ENCODE measurements around the gene NFRKB.
A peak's percentile ranks its signal among the peaks of the same experiment; 100 is the strongest.
"Not testable (repeated sequence)": the region's sequence is repeated elsewhere in the genome, so short reads cannot be mapped to it uniquely, and the experiment has no call there.

Gene NFRKB

GRCh38 chr11:129894278-129895125, 876 bp downstream of the NFRKB start:
- no peak for DNase-seq (ENCODE audit: low read depth in 2 of 3, low spot score in 1 of 3)

- DNase-seq (ENCODE audit: low read depth in 2 of 3, low spot score in 1 of 3), result no peak
These were observed 6.9 kb downstream of the NFRKB start for GRCh38 chr11:129888451-129888850.

- no peak for DNase-seq (ENCODE audit: low read depth in 2 of 3, low spot score in 1 of 3)
These were observed 10.0 kb downstream of the NFRKB start for GRCh38 chr11:129885381-129885780.

DNA sequence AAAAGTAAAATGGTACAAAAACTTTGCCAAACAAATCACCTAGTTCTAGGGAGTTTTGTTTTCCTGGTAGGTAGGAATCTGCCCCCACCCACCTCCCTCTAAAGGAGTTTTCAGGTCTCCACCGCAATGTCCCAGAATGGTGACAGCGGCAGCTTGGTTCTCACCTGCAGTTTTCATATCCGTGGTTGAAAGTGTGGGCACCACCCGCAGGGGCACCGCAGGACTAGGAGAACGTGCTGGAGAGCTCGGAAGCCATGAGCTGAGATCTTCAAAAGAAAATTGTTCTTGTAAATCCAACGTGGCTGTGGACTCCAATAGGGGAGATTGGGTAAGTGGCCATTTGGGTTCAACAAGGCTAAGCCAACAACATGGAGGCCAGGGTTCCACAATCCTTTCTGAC, 10.8 kb downstream of the NFRKB start:
- no peak for DNase-seq (ENCODE audit: low read depth in 2 of 3, low spot score in 1 of 3)

DNA sequence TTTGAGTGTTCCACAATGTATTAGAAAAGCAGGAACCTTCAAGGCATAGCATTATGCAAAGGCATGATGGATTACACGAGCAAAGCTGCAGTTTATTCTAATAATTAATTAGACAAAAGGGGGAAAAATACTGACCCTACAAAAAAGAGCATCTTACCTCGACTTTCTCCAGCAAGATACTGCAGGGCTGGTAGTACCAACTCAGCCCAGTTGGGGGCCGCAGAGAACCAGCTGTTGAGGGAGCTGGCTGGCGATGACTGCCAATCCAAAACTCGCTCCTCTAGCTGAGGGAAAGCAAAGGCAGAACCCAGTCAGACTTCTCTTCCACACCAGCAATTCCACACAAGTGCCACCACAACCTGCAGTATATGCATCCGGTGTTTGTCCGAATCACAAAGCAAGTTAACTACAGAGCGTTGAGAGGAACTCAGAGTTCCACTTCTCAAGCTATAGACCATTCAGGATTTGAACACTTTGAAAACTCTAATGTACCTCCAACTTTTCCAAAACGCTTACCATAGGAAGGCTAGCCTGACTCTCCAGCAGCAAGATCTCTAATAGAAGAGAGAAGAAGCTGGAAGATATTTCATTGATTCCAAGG, 13.7 kb downstream of the NFRKB start:
- DNase-seq (ENCODE audit: low read depth in 2 of 3, low spot score in 1 of 3), result peak in 2 of 3 donors; percentile 16 to 27

DNA sequence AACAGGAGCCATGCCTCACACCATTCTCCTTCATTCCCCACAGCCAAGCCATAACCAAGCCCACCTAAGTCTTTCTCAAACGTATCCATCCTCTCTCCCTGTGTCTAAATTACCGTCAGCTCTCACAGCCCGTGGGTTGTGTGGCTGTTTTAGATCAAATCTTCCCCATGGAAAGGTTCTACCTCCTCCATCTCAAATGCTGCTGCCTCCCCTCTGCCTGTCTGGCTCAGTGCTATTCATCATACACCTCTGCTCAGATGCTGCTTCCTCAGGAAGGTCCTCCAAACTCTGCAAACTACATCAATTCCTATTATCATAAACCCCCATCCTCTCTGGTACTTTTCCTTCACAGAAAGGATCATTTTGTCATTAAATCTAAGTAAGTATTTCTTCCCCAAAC, 15.1 kb downstream of the NFRKB start:
- no peak for DNase-seq (ENCODE audit: low read depth in 2 of 3, low spot score in 1 of 3)

GRCh38 chr11:129871914-129872313, 23.5 kb downstream of the NFRKB start:
- DNase-seq (ENCODE audit: low read depth in 2 of 3, low spot score in 1 of 3), result no peak

DNA sequence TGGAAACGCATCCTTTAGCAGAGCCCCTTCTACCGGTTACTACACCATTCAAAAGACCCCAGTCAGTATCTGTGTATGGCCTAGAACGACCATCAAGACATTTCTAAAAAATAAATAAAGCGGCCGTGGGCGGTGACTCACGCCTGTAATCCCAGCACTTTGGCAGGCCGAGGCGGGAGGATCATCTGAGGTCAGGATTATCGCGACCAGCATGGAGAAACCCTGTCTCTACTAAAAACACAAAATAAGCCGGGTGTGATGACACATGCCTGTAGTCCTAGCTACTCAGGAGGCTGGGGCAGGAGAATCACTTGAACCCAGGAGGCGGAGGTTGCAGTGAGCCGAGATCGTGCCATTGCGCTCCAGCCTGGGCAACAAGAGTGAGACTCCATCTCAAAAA, 26.8 kb downstream of the NFRKB start:
- DNase-seq (ENCODE audit: low read depth in 2 of 3, low spot score in 1 of 3), result not testable (repeated sequence)

DNA sequence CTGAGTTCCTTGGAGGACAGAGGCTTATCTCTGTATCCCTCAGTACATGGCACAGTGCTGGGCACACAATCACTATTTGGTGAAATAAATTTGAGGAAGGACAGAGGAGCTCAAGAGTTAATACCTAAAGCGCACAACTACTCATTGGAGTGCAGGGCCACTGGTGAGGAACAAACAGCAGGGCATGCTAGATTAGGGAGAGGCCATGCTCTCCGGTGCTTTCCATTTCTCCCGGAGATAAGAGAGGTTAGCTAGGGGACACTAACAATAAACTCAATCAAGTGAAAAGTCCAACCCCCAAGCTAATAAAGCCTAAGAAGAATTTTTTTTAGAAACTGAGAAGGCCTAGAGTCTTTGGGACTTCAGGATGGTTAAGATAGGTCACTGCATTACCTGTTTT, 29.1 kb downstream of the NFRKB start:
- no peak for DNase-seq (ENCODE audit: low read depth in 2 of 3, low spot score in 1 of 3)

- DNase-seq (ENCODE audit: low read depth in 2 of 3, low spot score in 1 of 3), result no peak
These were observed 29.7 kb downstream of the NFRKB start for GRCh38 chr11:129865701-129866100.

- DNase-seq (ENCODE audit: low read depth in 2 of 3, low spot score in 1 of 3), result no peak
These were observed 30.6 kb downstream of the NFRKB start for GRCh38 chr11:129864811-129865210.

GRCh38 chr11:129861702-129862522, 33.5 kb downstream of the NFRKB start:
- DNase-seq (ENCODE audit: low read depth in 2 of 3, low spot score in 1 of 3), result no peak

- no peak for DNase-seq (ENCODE audit: low read depth in 2 of 3, low spot score in 1 of 3)
These were observed 39.3 kb downstream of the NFRKB start for GRCh38 chr11:129856036-129856435.

- no peak for DNase-seq (ENCODE audit: low read depth in 2 of 3, low spot score in 1 of 3)
These were observed 40.3 kb downstream of the NFRKB start for GRCh38 chr11:129855086-129855485.

GRCh38 chr11:129854232-129854805, 41.1 kb downstream of the NFRKB start:
- DNase-seq (ENCODE audit: low read depth in 2 of 3, low spot score in 1 of 3), result no peak

- peak in 2 of 3 donors; percentile 7 to 18 for DNase-seq (ENCODE audit: low read depth in 2 of 3, low spot score in 1 of 3)
These were observed 41.7 kb downstream of the NFRKB start for GRCh38 chr11:129853518-129854231.

- no peak for DNase-seq (ENCODE audit: low read depth in 2 of 3, low spot score in 1 of 3)
These were observed 43.1 kb downstream of the NFRKB start for GRCh38 chr11:129852125-129852740.

DNA sequence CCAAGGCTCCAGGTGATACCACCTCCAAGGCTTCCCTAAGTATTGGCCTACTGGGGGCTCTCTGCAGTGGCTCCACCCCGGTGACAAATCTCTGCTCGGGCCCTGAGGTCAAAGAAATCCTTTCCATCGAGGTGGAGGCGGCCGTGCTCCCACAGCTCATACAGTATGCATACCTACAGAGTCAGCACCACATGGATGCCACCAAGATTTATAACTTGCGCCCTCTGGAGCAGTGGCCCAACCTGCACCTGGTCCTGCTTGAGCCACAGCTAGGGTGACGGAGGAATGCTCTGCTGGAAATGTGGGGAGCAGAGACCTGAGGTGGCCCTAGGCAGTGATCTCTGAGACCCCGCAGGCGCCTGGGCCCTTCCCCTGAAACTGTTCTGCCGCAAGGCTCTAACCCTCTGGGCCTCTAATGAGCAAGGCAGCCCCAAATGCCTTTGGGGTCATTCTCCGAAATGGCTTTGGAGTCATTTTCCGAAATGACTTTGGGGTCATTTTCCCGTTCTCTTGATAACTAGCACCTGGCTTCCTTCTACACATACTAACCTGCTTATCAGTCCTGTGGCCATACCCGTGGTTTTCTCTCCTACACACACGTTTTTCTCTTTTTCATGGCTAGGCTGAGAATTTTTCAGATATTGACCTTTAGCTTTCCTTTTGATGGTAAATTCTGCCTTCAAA, 45.8 kb downstream of the NFRKB start:
- no peak for DNase-seq (ENCODE audit: low read depth in 2 of 3, low spot score in 1 of 3)

- DNase-seq (ENCODE audit: low read depth in 2 of 3, low spot score in 1 of 3), result not testable (repeated sequence)
These were observed 48.0 kb downstream of the NFRKB start for GRCh38 chr11:129847361-129847760.
